T-helper 2 cell treated with Interferon-gamma antibody and Interleukin-4, amounts not matched to agents 5 μg/mL and 100 μg/mL, for 36 hours (primary cell): ENCODE measurements around the gene COL4A3.
"Not testable (repeated sequence)": the region's sequence is repeated elsewhere in the genome, so short reads cannot be mapped to it uniquely, and the experiment has no call there.

Experiments used
- DNase-seq: peaks from one replicate; pipeline ENCODE4 v3.0.0; 2021; ENCODE audit warnings: low spot score
- H3K27ac Mint-ChIP-seq: one replicate; pipeline ENCODE4 v1.8.0; 2021; ENCODE audit warnings: mild to moderate bottlenecking, mixed read lengths
- H3K27me3 Mint-ChIP-seq: one replicate; pipeline ENCODE4 v1.8.0; 2021; ENCODE audit warnings: low read depth, mixed read lengths
- H3K36me3 Mint-ChIP-seq: one replicate; pipeline ENCODE4 v1.8.0; 2021; ENCODE audit warnings: low read depth, mixed read lengths
- H3K4me1 Mint-ChIP-seq: one replicate; pipeline ENCODE4 v1.8.0; 2021; ENCODE audit warnings: low read depth, mixed read lengths
- H3K4me3 Mint-ChIP-seq: one replicate; pipeline ENCODE4 v1.8.0; 2022; ENCODE audit warnings: mild to moderate bottlenecking, moderate library complexity, mixed read lengths
- H3K9me3 Mint-ChIP-seq: one replicate; pipeline ENCODE4 v1.8.0; 2021; ENCODE audit warnings: mixed read lengths

COL4A3 gene

DNA sequence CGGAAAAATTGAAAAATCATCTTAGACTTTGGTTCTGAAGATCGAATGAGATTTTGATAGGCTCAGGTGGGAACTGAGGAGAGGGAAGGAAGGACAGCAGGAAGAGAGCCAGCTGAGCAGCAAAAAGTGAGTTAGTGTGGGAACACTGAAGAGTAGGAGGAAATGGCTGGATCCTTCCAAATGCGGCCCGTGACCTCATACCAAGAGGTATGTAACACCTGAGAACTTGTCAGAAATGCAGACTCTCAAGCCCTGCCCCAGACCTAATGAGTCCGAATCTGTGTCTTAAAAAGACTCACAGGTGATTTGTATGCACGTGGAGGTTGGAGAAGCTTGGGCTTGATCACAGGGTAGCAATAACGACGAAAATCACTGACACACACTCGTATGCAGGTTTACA, 42.0 kb downstream of the COL4A3 start:
- no peak overlapping the region for H3K4me3 Mint-ChIP-seq
- H3K36me3 Mint-ChIP-seq: no peaks in the 10 kb centered on the region
- no peaks in the 10 kb centered on the region for H3K9me3 Mint-ChIP-seq
- no peaks in the 10 kb centered on the region for H3K27me3 Mint-ChIP-seq
- no peak for DNase-seq
- H3K27ac Mint-ChIP-seq: no peak overlapping the region
- H3K4me1 Mint-ChIP-seq: no peaks in the 10 kb centered on the region

DNA sequence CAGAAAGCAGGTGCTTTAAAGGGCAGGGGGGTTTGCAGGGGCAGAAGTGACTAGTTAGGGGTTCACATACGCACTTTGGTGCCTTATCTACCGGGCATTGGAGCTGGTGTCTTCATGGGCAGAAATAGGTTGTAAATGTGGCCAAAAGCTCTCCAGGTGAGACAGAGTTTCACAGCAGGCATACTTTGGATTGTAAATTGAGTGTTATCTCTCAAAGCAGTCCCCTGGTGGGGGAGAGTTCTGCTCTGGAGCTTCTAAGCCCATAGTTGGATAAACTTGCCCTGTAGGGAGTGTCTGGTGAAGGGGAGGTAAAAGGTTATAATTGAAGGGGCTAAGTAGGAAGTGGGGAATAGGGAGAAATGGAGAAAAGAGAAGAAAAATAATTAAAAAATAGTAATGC, 43.1 kb downstream of the COL4A3 start:
- no peaks in the 10 kb centered on the region for H3K27me3 Mint-ChIP-seq
- H3K4me3 Mint-ChIP-seq: no peak overlapping the region
- H3K36me3 Mint-ChIP-seq: no peaks in the 10 kb centered on the region
- no peak overlapping the region for H3K27ac Mint-ChIP-seq
- DNase-seq: no peak
- H3K9me3 Mint-ChIP-seq: no peaks in the 10 kb centered on the region
- H3K4me1 Mint-ChIP-seq: no peaks in the 10 kb centered on the region

DNA sequence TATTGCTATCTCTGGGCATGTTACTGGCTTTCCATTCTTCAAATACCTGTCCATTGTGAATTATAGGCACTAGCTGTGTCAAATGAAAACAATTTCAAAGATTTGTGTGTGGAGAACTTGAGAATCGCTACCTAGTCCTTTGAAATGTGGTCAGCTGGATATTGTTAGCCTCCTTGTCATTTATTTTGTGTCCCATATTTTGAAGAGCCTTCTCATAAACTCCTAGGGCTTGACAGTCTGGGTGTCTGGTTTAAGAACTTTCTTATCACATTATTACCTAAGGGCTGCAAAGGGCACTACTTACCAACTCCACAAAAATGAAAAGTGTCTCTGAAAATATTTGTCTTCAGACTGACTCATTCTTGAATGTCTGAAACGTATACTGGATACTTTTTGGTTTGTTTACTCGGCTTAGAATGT, 50.2 kb downstream of the COL4A3 start:
- Mint-ChIP-seq H3K27me3 (no peaks in the 10 kb centered on the region), H3K9me3 (no peaks in the 10 kb centered on the region), H3K36me3 (no peaks in the 10 kb centered on the region), H3K4me3 (no peak overlapping the region), H3K4me1 (no peaks in the 10 kb centered on the region), H3K27ac (no peak overlapping the region)
- DNase-seq: no peak

DNA sequence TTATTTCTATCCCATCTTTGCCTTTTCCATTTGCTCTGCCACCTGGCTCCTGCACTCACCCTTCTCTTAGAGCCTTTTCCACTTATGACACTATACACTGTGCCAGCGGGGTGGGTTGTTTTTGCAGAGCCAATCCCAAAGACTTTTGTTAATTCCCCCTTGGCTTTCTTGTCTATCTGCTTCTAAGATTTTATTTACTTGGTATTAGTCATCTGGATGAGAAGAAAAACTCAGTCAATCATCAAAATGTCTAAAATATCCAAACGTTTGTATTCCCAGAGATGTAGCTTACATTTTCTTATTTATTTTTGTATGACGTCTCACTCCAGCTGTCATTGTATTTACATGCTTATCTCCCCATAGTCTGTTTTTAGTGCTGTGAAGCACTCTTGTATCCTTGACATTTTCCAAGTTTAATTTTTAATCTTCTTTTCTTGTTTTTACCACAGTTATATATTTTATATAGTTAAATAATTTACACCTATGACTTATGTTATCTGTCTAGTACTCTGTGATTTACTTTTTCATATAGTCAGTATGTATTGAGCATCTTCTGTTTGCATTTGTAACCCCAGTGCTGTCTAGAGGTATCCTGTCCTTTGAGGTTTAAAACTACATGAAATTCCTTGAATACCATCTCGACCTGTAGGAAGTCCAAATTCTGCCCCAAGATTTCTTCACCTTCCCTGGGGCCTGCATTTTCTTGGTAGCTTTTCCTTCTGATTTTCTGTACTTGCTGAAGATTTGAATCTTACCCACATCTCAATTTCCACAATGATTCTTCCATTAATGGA, 55.1 kb downstream of the COL4A3 start:
- H3K36me3 Mint-ChIP-seq: no peaks in the 10 kb centered on the region
- no peak for DNase-seq
- no peak overlapping the region for H3K27ac Mint-ChIP-seq
- H3K9me3 Mint-ChIP-seq: no peaks in the 10 kb centered on the region
- H3K4me3 Mint-ChIP-seq: no peak overlapping the region
- no peaks in the 10 kb centered on the region for H3K27me3 Mint-ChIP-seq
- no peaks in the 10 kb centered on the region for H3K4me1 Mint-ChIP-seq

DNA sequence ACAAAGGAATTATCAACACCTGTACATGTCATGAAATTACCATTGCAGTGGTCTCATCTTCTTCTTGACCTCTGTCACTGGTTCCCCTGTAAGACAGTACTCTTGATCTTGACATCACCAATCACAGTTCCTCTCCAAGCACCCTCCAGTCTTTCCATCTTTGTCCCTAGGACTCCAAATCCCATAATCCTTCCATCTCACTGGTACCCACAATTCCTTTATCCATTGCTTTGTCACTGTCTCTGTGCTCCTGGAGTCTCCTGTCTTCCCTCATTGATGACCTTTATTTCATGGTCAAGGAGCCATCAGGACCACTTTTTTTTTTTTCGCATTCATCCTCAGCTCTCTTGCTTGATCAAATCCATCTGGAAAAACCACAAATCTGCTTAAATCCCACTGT, 56.7 kb downstream of the COL4A3 start:
- H3K4me1 Mint-ChIP-seq: no peaks in the 10 kb centered on the region
- no peaks in the 10 kb centered on the region for H3K27me3 Mint-ChIP-seq
- DNase-seq: no peak
- H3K36me3 Mint-ChIP-seq: no peaks in the 10 kb centered on the region
- H3K4me3 Mint-ChIP-seq: no peak overlapping the region
- H3K9me3 Mint-ChIP-seq: no peaks in the 10 kb centered on the region
- H3K27ac Mint-ChIP-seq: no peak overlapping the region

DNA sequence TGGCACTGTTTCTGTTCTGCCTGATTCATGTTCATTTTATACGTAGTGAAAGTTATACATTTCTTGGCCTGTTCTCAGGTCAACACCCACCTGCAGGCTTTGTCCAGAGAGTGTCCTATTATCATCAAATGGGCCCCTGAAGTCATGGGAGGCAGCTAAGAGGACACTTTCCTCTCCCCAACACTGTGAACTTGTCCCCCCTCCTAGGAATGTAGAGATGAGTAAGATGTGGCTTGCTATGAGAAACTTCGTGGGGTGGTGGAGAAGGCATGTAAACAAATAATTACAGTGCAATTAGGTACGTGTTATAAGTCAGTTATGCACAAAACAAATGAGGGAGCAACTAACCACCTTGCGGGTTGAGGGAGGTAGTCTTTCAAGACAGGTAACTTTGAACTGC, 57.9 kb downstream of the COL4A3 start:
- no peak for DNase-seq
- Mint-ChIP-seq H3K27ac (no peak overlapping the region), H3K36me3 (no peaks in the 10 kb centered on the region), H3K4me1 (no peaks in the 10 kb centered on the region), H3K4me3 (no peak overlapping the region), H3K27me3 (no peaks in the 10 kb centered on the region), H3K9me3 (no peaks in the 10 kb centered on the region)

DNA sequence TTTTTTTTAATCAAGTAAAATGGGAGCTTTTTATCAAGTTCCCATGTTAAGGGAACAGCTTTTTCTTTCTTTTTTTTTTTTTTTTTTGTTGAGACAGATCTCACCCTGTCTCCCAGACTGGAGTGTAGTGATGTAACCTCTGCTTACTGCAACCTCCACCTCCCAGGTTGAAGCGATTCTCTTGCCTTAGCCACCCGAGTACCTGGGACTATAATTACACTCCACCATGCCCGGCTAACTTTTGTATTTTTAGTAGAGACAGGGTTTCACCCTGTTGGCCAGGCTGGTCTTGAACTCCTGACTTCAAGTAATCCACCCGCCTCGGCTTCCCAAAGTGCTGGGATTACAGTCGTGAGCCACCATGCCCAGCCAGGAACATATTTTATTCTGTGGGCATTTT, 61.2 kb downstream of the COL4A3 start:
- H3K4me1 Mint-ChIP-seq, H3K9me3 Mint-ChIP-seq, DNase-seq, H3K36me3 Mint-ChIP-seq, H3K27ac Mint-ChIP-seq, H3K4me3 Mint-ChIP-seq, H3K27me3 Mint-ChIP-seq: not testable (repeated sequence)

DNA sequence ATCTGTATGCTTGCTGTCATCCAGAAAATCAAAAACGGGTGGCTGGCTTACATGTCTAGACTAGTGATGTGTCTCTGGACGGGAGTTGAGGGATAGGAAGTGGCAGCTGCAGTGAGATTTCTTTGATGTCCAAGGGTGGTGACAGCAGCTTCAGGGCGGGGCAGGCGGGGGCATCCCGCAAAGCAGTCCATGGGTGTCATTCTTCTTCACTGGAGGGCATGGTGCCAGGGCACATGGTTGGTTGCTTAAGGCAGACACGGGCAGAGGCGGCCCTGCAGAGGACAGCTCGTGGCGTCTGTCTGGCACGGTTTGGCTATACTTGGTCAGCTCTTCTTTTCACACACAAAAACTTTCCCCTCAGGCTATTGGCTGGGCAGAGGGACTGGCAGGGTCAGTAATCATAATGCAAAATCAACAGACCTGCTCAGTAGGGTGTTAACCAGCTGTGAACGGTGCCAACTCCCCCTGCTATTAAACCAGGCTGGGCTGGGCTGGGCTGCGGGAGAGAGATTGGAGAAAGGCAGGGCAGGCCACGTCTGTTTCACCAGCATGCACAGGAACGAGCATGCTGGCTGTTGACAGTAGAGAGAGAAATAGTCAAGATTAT, 63.7 kb downstream of the COL4A3 start:
- H3K36me3 Mint-ChIP-seq: no peaks in the 10 kb centered on the region
- peaks cover 4% of the 10 kb centered on the region for H3K27me3 Mint-ChIP-seq
- no peak overlapping the region for H3K4me3 Mint-ChIP-seq
- H3K9me3 Mint-ChIP-seq: no peaks in the 10 kb centered on the region
- no peaks in the 10 kb centered on the region for H3K4me1 Mint-ChIP-seq
- H3K27ac Mint-ChIP-seq: no peak overlapping the region
- DNase-seq: no peak

DNA sequence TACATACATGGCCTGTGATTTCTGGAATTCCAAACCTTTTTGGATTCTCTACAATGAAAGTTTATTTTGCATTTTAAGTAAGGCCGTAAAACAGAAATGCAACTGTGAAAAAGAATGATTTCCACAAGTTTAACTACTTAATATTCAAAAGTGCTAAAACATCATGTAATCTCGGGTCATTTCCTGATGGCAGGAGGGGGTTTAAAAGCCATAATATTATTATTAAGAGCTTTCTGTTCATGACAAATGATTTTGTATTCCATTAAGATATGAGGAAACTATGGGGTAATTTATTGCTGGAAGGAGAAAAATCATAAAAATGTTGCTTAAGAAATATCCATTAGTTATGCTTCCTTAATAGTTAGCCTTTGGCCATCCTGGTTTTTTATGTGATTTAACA, 65.7 kb downstream of the COL4A3 start:
- no peak for DNase-seq
- no peaks in the 10 kb centered on the region for H3K9me3 Mint-ChIP-seq
- no peak overlapping the region for H3K27ac Mint-ChIP-seq
- H3K27me3 Mint-ChIP-seq: peaks cover 10% of the 10 kb centered on the region
- H3K4me1 Mint-ChIP-seq: no peaks in the 10 kb centered on the region
- H3K36me3 Mint-ChIP-seq: no peaks in the 10 kb centered on the region
- H3K4me3 Mint-ChIP-seq: no peak overlapping the region

DNA sequence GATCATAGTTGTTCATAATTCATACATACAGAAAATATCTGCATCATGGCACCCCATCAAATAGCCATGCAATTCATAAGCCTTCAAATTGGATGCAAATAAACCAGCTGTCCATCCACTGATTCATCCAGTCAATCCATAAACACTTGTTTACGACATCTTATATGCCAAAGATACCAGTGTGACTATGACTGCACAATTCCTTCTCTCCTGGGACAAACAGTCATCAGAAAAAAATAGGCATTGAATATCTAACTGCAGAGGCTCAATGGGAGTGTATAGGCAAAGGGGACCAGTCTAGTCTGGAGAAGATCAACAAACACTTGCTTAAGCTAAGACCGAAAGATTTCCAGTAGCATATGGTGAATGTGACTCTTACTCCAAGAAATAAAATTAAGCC, 70.0 kb downstream of the COL4A3 start:
- no peak for DNase-seq
- Mint-ChIP-seq H3K4me1 (no peaks in the 10 kb centered on the region), H3K36me3 (no peaks in the 10 kb centered on the region), H3K4me3 (no peak overlapping the region), H3K27ac (no peak overlapping the region), H3K9me3 (no peaks in the 10 kb centered on the region), H3K27me3 (peaks cover 10% of the 10 kb centered on the region)

DNA sequence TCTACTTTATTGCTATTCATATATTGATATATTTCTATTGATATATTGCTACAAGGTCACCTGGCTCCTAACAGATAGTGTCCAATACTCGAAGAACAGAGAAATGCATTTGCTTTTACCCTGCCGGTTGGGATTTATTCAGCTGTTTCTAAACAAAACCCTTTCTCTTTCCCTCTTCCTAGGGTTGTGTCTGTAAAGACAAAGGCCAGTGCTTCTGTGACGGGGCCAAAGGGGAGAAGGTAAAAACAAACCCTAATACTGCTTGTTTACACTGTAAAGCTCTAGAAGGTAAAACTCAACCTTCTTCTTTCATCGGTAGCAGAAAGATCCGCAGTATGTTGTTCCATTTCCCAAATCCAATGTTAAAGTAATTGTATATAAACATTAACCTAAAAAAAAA, 73.4 kb downstream of the COL4A3 start:
- no peak for DNase-seq
- Mint-ChIP-seq H3K36me3 (no peaks in the 10 kb centered on the region), H3K9me3 (no peaks in the 10 kb centered on the region), H3K27me3 (peaks cover 9% of the 10 kb centered on the region), H3K27ac (no peak overlapping the region), H3K4me3 (no peak overlapping the region), H3K4me1 (no peaks in the 10 kb centered on the region)

DNA sequence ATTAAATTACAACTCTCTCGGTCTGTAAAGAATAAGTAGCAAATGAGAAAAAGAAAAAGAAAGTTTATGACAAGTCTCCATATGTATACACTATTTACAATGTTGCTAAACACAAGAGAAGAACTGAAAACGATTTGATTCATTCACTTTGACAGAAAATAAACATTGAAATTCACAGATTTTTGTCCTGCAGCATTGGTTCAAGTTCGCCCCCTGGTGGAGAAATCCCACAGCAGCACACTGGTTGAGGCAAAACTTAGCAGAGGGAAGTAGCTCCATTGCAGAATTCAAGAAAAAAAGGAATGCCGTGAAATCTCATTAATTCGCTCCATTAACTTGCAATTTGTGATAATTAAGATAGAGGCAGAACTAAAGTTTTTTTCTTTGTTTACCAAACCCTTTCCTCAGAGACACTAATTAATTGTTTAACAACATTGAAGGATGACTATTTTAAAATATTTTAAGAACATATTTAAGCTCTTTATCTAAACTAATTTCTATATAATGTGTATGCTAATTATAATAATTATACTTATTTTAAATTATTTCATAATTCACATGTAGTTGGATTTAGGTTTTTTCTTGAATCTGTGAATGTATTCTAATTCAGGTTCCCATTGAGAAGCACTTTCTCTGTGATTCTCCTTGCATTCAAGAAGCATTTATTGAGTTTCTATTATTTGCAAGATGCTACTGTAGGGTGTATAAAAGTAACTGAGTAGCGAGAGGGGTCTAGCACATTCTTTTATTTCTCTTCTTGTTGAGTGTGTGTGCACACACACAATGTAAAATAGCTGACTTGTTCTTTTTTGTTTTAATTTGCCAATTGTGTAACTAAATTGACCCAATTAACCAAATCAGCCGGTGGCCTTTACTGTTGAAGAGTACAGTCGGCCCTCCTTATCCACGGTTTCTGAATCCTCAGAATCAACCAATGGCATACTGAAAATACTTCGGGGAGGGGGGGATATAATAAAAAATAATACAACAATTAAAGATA, 74.1 kb downstream of the COL4A3 start:
- Mint-ChIP-seq H3K27me3 (peaks cover 7% of the 10 kb centered on the region), H3K27ac (no peak overlapping the region), H3K4me1 (no peaks in the 10 kb centered on the region), H3K9me3 (no peaks in the 10 kb centered on the region), H3K4me3 (no peak overlapping the region), H3K36me3 (no peaks in the 10 kb centered on the region)
- DNase-seq: peak; percentile 18

DNA sequence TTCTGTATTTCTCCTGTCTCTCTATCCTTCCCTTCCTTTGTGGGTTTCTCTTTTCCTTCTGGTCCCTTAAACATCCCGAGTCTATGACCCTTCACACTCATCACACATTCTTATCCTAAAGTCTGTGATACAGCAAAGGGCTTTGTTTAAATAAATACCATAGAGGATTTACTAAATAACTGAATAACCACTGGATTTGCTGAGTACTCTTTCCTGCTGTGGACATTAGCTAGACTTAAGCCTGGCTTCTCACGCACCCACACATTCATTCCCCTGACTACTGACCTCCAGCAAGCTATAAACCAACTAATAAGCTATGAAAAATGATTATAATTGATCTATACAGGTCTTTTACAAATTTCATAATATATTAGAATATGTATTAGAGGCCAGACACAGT, 76.6 kb downstream of the COL4A3 start:
- H3K27me3 Mint-ChIP-seq: peaks cover 3% of the 10 kb centered on the region

DNA sequence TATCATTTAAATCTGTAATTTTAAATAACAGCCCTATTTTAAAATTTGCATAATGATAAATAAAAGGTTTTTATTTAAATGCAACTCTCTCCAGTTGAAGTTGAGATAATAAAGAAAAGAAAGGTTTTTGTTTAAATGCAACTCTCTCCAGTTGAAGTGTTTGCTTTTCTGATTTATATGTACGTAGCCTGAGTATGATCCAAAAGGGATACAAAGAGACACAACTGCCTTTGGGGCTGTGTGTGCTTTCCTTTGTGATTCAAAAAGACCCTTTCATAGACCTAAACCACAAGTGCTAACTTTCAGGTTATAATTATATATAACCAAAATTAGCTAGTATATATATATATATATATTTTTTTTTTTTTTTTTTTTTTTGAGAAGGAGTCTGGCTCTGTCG, 84.5 kb downstream of the COL4A3 start:
- no peak for DNase-seq
- H3K36me3 Mint-ChIP-seq: no peaks in the 10 kb centered on the region
- H3K4me3 Mint-ChIP-seq: no peak overlapping the region
- H3K4me1 Mint-ChIP-seq: no peaks in the 10 kb centered on the region
- H3K9me3 Mint-ChIP-seq: no peaks in the 10 kb centered on the region
- H3K27me3 Mint-ChIP-seq: peaks cover 5% of the 10 kb centered on the region
- no peak overlapping the region for H3K27ac Mint-ChIP-seq

More for the DNA sequence above, 76.6 kb downstream of the COL4A3 start:
- no peak overlapping the region for H3K27ac Mint-ChIP-seq
- H3K36me3 Mint-ChIP-seq: no peaks in the 10 kb centered on the region
- DNase-seq: no peak
- H3K4me3 Mint-ChIP-seq: no peak overlapping the region
- H3K4me1 Mint-ChIP-seq: no peaks in the 10 kb centered on the region
- no peaks in the 10 kb centered on the region for H3K9me3 Mint-ChIP-seq
